NT2/D1 (cell line): Measurements from ENCODE around the gene METTL9.

Experiments used
- YY1 ChIP-seq: IDR thresholded peaks from 2 replicates; pipeline ENCODE4 v1.6.1; 2011; ENCODE audit not compliant: insufficient read length, insufficient read depth
- ZNF274 ChIP-seq: IDR thresholded peaks from 2 replicates; pipeline ENCODE4 v1.6.1; 2011; ENCODE audit warnings: mild to moderate bottlenecking, low read depth, low read length

GRCh38 chr16:21570676-21571017 lies 28.7 kb upstream of the METTL9 start:
- TF ChIP-seq YY1 (no peak), ZNF274 (no peak)
